Stimulated activated CD4-positive, alpha-beta T cell treated with anti-CD3 and anti-CD28 coated beads, TNF-alpha, amount 100 ng/mL, for 1 hour (primary cell): ENCODE results near the gene DIPK1C.

Experiments used
- DNase-seq, 3 donors: peaks; one replicate each; pipeline ENCODE4 v3.0.0-alpha.2; 2020; ENCODE audit warnings: low read depth in 3 of 3, low spot score in 1 of 3

Gene DIPK1C

DNA sequence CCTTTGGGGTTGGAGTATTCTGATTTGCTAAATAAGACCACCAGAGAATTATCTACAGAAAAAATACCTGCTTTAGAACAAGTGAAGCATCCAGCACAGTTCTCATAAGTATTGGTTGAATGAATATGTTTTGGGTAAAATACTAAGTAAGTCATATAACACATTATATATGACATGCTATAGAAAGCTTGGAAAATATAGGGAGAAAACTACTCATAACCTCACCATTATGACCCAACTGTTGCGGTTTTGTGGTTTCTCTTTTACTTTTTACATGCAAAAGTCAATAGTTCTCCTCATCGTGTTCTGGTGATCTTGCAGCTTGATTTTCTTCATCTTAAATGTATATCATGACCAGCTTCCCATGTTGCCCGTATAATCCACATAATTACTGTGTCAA is 66.2 kb downstream of the DIPK1C start:
- DNase-seq: no peak

DNA sequence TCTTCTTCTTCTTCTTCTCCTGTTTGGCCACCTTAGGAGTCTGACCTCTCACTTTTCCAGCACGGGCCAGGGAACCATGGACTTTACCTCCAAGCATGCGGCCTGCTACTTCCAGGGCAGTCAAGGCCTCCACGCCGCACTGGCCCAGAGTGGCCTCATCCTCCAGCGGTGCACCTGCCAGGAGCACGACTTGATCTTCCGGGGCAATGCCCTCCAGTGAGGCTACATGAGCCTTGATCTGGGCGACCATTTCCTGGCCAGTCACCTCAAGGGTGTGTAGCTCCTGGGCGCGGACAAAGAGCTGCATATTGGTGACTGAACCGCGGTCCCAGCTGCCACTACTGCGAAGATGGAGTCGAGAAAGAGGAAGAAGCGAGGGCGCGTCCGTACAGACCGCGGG is 67.1 kb downstream of the DIPK1C start:
- no peak for DNase-seq

DNA sequence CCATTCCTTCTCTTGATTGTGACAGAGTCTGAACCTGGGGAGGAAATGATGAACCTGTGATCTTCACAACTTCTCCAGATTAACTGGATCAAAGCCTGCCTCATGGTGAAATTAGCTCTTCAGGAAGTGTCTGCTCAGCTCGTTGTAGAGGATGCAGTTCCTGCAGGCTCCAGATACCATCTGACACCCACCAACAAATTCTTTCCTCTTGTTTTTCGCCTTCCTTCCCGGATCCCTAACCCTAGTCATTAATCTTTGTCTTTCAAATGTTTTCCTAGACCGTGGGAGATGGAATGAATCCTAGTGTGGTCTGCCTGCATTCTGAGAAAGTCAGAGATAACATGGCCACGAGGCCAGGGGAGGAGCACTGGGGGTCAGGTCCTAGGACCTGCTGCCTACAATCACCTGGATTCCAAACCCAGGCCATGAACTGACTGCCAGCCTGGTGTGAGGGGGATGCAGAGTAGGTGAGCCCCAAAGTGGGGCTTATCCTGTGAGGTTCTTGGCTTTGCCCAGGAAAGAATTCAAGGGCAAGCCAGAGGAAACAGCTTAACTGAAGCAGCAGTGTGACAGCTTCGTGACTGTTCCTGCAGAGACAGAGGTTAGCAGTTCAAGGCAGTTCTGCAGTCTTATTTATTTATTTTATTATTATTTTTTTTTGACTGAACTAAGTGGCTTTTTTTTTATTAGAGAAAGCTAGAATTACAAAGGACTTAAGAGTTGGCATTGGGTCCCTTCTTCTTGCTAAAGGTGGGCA is 67.8 kb downstream of the DIPK1C start:
- DNase-seq: no peak

DNA sequence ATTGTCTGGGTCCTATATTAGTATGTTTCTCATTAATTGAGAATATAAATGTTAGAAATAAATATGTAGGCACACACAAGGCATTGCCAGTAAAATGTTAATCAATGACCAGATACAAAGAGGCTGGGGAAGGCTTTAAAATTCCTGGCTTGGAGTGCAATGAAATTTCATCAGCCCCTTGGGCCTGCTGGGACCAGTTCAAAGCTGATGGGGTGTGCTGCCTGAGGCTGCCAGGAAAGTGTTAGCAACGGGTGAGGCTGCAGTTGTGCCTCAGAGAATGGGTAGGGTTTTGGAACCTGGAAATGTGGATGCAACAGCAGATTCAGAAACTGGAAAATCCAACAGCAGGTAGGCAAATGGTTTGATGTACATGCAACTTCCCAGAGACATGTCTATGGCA is 68.9 kb downstream of the DIPK1C start:
- no peak for DNase-seq

DNA sequence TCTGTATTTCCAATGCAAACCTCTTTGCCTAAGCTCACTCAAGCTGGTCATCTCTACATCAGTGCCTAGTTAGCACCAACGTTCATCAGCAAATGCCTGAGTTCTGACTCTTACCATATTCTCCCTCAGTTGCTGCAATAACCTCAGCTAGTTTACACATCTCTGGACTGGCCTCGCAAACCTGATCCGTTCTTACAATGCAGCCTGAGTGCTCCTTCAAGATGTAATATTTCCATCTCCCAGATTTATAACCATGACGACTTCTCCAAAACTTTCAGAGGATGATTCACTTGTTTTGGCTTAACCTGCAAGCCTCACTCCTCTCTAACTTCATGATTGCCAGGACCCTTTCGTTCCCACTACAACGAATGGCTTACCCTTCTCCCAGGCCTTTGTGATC is 69.7 kb downstream of the DIPK1C start:
- DNase-seq: no peak
